ENCODE measurements around the gene CEBPG.
A peak's percentile ranks its signal among the peaks of the same experiment; 100 is the strongest.

CEBPG gene

DNA sequence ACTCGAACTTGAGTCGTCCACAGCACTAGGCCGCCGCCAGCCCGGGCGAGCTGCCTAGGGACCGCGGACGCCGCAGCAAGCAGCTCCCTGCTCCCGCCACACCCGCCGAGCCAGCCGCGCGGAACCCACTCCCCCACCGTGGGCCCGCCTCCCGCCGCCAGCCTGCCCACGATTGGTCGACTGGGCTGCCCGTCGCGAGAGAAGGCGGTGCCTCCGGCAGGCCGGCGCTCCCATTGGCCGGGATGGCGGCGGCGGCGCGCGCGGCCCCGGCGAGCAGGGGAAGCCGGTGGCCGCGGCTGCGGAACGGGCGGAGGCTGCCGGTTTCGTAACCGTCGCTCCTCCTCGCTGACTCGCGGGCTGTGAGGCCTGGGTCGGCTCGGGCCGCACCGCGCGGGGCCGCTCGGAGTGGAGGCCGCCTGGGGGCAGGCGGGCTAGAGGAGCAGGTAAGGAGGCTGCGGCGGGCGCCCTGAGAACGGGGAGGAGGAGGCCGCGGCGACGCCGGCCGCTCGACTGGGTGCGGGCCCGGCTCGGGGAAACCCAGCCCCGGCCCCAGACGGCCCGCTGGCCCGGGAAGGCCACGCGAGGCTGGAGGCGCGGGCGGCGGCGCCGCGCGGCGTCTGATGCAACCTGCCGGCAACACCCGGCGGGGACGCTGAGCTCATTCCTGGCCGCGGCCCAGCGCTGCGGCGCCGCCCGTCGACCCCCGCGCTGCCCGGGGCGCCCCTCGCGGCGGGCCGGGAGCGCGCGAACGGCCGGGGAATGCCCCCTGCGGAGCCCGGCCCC is at the start of gene CEBPG:
Gene CEBPG, plus strand, starts transcription at position 257 of the 783 bp plus-strand sequence. CDS start 5,531 bp downstream, outside the sequence.
- DNase-seq: peak; percentile 94 to 95

- no peak for DNase-seq
Observed at GRCh38 chr19:33324628-33325027, 48.9 kb upstream of the CEBPG start.

DNA sequence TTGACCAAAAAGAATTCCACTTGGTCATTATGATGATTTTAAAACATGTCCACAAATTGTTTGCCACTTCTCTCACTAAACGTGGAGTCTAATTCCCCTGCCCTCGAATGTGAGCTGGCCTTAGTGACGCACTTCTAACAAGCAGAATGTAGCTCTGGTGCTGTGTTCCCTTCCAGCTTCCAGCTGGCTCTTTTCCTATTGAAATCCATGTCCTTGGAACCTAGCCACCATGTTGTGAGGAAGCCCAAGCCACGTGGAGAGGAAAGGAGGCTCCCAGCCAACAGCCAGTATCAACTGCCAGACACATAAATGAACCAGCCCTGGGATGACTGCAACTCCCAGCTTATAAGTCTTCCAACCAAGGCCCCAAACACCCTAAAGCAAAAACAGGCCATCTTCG is 47.6 kb upstream of the CEBPG start:
- no peak for DNase-seq

DNA sequence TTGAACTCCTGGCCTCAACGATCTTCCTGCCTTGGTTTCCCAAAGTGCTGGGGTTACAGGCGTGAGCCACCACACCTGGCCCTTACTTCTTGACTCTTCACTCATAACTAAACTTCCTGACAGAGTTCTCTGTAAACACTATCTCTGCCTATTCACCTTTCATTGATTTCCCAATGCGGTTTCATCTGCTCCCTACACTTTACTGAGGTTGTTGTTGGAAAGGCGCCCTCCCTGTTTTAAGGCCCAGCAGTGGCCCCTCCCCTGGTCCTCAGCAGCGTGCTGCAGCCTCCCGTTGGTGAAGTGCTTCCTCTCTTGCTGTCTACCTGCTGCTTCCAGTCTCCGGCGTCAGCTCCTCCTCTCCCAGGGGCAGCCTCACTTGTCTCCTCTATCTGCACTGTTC is 44.4 kb upstream of the CEBPG start:
- DNase-seq: no peak

- no peak for DNase-seq
Observed at GRCh38 chr19:33329736-33330135, 43.8 kb upstream of the CEBPG start.

DNA sequence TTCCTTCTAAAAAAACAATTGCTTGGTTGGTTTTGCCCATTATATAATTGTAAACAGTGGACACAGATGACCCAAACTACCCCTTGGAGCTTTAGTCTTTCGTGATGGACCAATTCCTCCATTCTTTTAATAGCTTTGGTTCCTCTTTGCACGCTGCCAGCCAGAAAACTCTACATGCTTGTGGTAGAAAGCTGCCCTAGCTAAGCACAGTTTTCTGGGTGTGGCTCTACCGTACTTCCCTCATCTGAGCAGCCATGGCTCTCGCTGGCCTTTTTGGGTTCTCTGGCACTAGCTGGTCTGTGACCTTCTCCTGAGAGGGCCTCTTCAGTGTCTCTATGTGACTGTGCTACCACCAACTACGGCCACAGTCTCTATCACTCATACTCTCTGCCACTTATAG is 41.3 kb upstream of the CEBPG start:
- DNase-seq: no peak

DNA sequence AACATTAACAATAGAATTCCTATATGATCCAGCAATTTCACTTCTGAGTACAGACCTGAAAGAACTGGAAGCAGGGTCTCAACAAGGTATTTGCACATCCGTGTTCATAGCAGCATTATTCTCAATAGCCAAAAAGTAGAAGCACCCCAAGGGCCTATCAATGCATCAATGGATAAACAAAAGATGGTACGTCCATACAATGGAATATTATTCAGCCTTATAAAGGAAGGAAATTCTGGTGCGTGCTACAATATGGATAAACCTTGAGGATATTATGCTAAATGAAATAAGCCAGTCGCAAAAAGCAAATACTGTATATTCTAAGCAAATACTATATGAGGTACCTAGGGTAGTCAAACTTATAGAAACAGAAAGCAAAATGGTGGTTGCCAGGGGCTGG is 40.4 kb upstream of the CEBPG start:
- no peak for DNase-seq

DNA sequence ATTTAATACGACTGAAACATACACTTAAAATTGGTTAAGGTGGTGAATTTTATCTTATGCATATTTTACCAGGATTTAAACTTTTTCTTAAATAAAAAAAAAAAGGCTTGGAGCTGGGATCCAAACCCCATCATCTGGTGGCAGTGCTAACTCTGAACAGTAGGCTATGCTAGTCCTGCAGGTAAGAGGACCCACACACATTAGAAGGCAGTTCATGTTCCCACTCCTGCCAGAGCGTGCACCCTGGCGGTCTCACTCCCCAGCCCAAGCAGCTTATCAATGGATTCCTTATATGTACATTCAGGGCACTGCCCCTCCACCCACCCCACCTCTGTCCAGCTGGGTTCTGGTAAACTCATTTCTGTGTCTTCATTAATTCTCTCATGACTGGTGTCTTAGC is 39.9 kb upstream of the CEBPG start:
- DNase-seq: no peak

- DNase-seq: no peak
Observed at GRCh38 chr19:33334271-33334670, 39.2 kb upstream of the CEBPG start.

DNA sequence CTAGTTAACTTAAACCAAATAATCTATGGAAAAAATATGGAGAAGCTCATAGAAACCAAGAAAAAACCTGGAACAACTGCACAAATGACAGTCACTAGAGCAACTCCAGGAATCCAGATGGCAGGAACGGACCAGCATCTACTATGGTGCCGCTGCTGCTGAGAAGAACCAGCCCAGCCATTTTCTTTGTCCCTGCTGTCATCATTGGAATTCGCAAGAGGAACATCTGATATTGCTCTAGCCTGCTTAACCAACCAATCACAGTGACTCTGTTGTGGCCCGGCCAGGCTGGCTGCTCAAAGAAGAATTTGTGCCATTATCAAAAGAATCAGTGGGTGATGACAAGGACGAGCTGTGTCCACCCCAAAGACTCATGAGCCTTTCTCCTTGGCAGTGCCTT is 38.1 kb upstream of the CEBPG start:
- DNase-seq: no peak

GRCh38 chr19:33339016-33339984 is 34.2 kb upstream of the CEBPG start:
- no peak for DNase-seq

GRCh38 chr19:33340991-33341390 is 32.5 kb upstream of the CEBPG start:
- DNase-seq: no peak

DNA sequence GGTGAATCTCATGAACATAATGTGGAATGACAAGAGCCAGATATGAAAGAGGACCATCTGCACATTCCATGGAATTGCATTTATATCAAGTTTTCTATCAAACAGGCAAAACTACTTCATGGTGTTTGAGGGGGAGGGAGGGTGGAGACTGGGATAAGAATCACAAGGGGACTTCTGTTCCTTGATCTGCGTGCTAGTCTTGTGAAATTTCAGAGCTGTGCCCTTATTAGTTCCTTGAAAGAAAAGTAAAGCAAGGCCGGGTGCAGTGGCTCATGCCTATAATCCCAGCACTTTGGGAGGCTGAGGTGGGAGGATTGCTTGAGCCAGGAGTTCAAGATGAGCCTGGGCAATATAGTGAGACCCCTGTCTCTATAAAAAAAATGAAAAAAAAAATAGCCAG is 30.2 kb upstream of the CEBPG start:
- no peak for DNase-seq

- no peak for DNase-seq
Observed at GRCh38 chr19:33343859-33344572, 29.5 kb upstream of the CEBPG start.

DNA sequence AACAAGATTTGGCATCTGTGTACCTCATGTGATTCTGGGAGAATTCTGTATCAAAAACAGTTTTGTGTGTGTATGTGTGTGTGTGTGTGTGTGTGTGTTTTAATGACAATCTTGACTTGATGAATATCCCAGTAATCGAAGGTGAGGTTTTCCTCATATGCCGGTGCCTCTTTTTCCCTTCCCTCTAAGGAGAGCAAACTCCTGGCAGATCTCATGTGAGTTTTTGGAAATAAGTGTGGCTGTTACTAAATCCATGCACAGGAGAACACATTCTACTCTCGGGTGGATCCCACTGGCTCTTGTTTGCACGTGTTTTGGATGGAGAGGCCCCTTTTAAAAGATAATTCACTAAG is 29.0 kb upstream of the CEBPG start:
- no peak for DNase-seq

GRCh38 chr19:33345163-33345562 is 28.3 kb upstream of the CEBPG start:
- no peak for DNase-seq

DNA sequence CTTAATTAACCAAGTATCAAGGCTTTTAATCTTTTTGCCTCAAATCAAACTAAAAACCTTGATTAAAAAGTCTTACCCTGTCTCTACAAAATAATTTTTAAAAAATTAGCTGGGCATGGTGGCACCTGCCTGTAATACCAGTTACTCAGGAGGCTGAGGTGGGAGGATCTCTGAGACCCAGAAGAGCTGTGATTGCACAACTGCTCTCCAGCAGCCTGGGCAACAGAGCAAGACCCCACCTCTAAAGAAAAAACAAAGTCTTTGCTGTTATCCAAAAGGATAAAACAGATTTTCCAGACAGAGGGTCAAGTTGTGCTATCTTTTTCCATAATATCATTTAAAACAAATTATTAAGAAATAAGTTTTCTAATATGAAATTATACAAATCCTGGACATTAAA is 26.8 kb upstream of the CEBPG start:
- DNase-seq: no peak

- DNase-seq: no peak
Observed at GRCh38 chr19:33347300-33347699, 26.2 kb upstream of the CEBPG start.

- no peak for DNase-seq
Observed at GRCh38 chr19:33348301-33349010, 25.1 kb upstream of the CEBPG start.

DNA sequence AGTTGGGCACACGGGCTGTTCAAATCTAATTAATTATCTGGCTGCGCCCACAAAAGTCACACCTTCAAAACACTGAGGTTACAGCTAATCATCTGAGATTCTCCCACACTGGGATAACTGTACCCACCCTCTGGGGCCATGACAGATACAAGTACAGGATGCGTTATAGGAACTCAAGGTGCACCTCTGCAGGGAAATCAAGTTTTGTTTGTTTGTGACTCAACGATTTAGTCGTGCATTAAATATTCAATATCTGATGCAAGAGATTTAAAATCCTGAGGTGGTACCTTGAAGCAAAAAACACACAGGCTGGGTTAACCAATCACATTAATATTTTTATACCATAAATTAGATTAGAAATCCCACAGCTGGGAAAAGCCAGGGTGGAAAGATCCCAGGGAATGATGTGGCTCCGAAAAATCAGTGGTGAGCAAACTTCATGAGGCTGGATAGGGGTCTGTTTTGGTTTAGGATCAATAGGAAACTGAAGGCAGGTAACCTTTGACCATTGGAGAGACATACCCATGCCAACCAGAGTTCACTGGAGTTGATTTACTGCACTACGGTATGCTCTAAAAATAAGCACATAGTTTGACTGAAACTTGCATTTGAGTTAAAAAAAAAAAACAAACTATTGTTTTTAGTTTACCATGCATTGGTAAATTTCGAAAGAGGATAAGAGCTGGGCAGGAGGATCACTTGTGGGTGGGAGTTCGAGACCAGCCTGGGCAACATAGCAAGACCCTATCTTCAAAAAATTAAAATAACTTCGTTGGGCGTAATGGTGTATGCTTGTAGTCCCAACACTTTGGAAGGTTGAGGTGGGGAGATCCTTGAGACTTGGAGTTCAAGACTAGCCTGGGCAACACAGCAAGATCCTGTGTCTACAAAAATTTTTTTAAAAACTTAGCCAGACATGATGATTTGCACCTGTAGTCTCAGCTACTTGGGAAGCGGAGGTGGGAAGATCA is 23.9 kb upstream of the CEBPG start:
- no peak for DNase-seq

GRCh38 chr19:33350538-33351309 is 22.8 kb upstream of the CEBPG start:
- DNase-seq: no peak
